Neural progenitor cell (in vitro differentiated cells): ENCODE measurements around the gene OSGIN1. TPM values are rescaled to one million over a fixed set of nuclear protein-coding genes. Genes with fewer than 3 reads are reported as not detected.
"Not testable (repeated sequence)": the region's sequence is repeated elsewhere in the genome, so short reads cannot be mapped to it uniquely, and the experiment has no call there.

ENCODE experiments used
- DNase-seq: peaks from one replicate; pipeline ENCODE4 v3.0.0-alpha.2; 2016; ENCODE audit warnings: low spot score
- H2AFZ ChIP-seq: fragments of 200-600 bp; sonication (generic); replicated peaks from 2 replicates; pipeline ENCODE4 v1.6.1; 2016; ENCODE audit warnings: antibody characterized with exemption
- H3F3A ChIP-seq: fragments of 200-600 bp; sonication (generic); 2 replicates; pipeline ENCODE4 v1.6.1; 2016; ENCODE audit warnings: antibody characterized with exemption, low read depth
- H3K27ac ChIP-seq: fragments of 200-600 bp; sonication (generic); 2 replicates; pipeline ENCODE4 v1.5.1; 2016; ENCODE audit warnings: mild to moderate bottlenecking
- H3K27me3 ChIP-seq: fragments of 200-600 bp; sonication (generic); 2 replicates; pipeline ENCODE4 v1.6.1; 2016; ENCODE audit warnings: mild to moderate bottlenecking, moderate library complexity
- H3K36me3 ChIP-seq: fragments of 200-600 bp; sonication (generic); 2 replicates; pipeline ENCODE4 v1.5.1; 2016
- H3K4me1 ChIP-seq: fragments of 200-600 bp; sonication (generic); 2 replicates; pipeline ENCODE4 v1.6.1; 2016; ENCODE audit warnings: mixed run types
- H3K4me2 ChIP-seq: fragments of 200-600 bp; sonication (generic); 2 replicates; pipeline ENCODE4 v1.6.1; 2016
- H3K4me3 ChIP-seq: fragments of 200-600 bp; sonication (generic); 2 replicates; pipeline ENCODE4 v1.5.1; 2016
- H3K79me2 ChIP-seq: fragments of 200-600 bp; sonication (generic); 2 replicates; pipeline ENCODE4 v1.6.1; 2016; ENCODE audit warnings: low read depth
- H3K9ac ChIP-seq: fragments of 200-600 bp; sonication (generic); 2 replicates; pipeline ENCODE4 v1.6.1; 2016
- H3K9me3 ChIP-seq: fragments of 200-600 bp; sonication (generic); 2 replicates; pipeline ENCODE4 v1.5.1; 2016; ENCODE audit warnings: low read depth
- H4K20me1 ChIP-seq: fragments of 200-600 bp; sonication (generic); 2 replicates; pipeline ENCODE4 v1.6.1; 2016; ENCODE audit warnings: low read depth
- H3K27ac Mint-ChIP-seq: 3 replicates; pipeline ENCODE4 v1.8.0; 2021; ENCODE audit warnings: mixed read lengths
- H3K27me3 Mint-ChIP-seq: 2 replicates; pipeline ENCODE4 v1.8.0; 2022; ENCODE audit warnings: low read depth, mild to moderate bottlenecking, inconsistent platforms, moderate library complexity, mixed read lengths; ENCODE audit not compliant: insufficient read depth
- H3K36me3 Mint-ChIP-seq: 3 replicates; pipeline ENCODE4 v1.8.0; 2021; ENCODE audit warnings: mixed read lengths
- H3K4me1 Mint-ChIP-seq: 3 replicates; pipeline ENCODE4 v1.8.0; 2021; ENCODE audit warnings: mixed read lengths
- H3K4me3 Mint-ChIP-seq: 3 replicates; pipeline ENCODE4 v1.8.0; 2021; ENCODE audit warnings: mild to moderate bottlenecking, moderate library complexity, mixed read lengths
- H3K9me3 Mint-ChIP-seq: 3 replicates; pipeline ENCODE4 v1.8.0; 2020; ENCODE audit warnings: mixed read lengths
- CTCF ChIP-seq: fragments of 200-600 bp; sonication (generic); IDR thresholded peaks from 2 replicates; pipeline ENCODE4 v1.5.1; 2017; ENCODE audit warnings: antibody characterized with exemption, mild to moderate bottlenecking
- EZH2 ChIP-seq: fragments of 200-600 bp; sonication (generic); IDR thresholded peaks from 2 replicates; pipeline ENCODE4 v1.6.1; 2017; ENCODE audit warnings: antibody characterized with exemption, mild to moderate bottlenecking, moderate library complexity
- EZH2phosphoT487 ChIP-seq: fragments of 200-600 bp; sonication (generic); IDR thresholded peaks from 2 replicates; pipeline ENCODE4 v1.6.1; 2017; ENCODE audit warnings: antibody characterized with exemption
- total RNA-seq: library from RNA; depleted of rRNA; stranded (reverse); fragments of >200 nt; gene quantifications from 2 replicates; pipeline ENCODE4 v1.2.3, GENCODE V29; 2015; ENCODE audit warnings: low replicate concordance

The OSGIN1 gene
- total RNA-seq, 1 donor from 2014 or later = not detected

GRCh38 chr16:83948914-83949723, 3.9 kb upstream of the OSGIN1 start:
- no peak for DNase-seq
- peaks cover 7% of the 10 kb centered on the region for H3K4me1 ChIP-seq
- H3K4me2 ChIP-seq = no peak overlapping the region
- peaks cover 7% of the 10 kb centered on the region for H3K9me3 Mint-ChIP-seq
- peak overlapping the region; percentile 57 for H3K27ac Mint-ChIP-seq
- no peaks in the 10 kb centered on the region for H3K79me2 ChIP-seq
- H3K27me3 ChIP-seq = peaks cover 14% of the 10 kb centered on the region
- H3K9ac ChIP-seq = no peak overlapping the region
- no peaks in the 10 kb centered on the region for H3K36me3 Mint-ChIP-seq
- no peaks in the 10 kb centered on the region for H3K36me3 ChIP-seq
- no peak overlapping the region for H2AFZ ChIP-seq
- no peak overlapping the region for H3K4me3 Mint-ChIP-seq
- peaks cover 6% of the 10 kb centered on the region for H3K4me1 Mint-ChIP-seq
- TF ChIP-seq CTCF = no peak
- no peak for TF ChIP-seq EZH2
- TF ChIP-seq EZH2phosphoT487 = no peak
- H3K27me3 Mint-ChIP-seq = peaks cover 7% of the 10 kb centered on the region
- no peak overlapping the region for H3K27ac ChIP-seq
- no peaks in the 10 kb centered on the region for H3K9me3 ChIP-seq
- H3F3A ChIP-seq = peaks cover 11% of the 10 kb centered on the region
- no peak overlapping the region for H3K4me3 ChIP-seq
- no peaks in the 10 kb centered on the region for H4K20me1 ChIP-seq

- peaks cover 12% of the 10 kb centered on the region for H3K4me1 Mint-ChIP-seq
- H3F3A ChIP-seq = peaks cover 11% of the 10 kb centered on the region
- no peak overlapping the region for H3K4me3 ChIP-seq
- no peaks in the 10 kb centered on the region for H3K36me3 ChIP-seq
- H3K27ac ChIP-seq = no peak overlapping the region
- H3K27me3 ChIP-seq = peaks cover 20% of the 10 kb centered on the region
- H3K9me3 Mint-ChIP-seq = peaks cover 7% of the 10 kb centered on the region
- no peak overlapping the region for H3K4me2 ChIP-seq
- H2AFZ ChIP-seq = no peak overlapping the region
- TF ChIP-seq CTCF (no peak), EZH2phosphoT487 (no peak), EZH2 (no peak)
- H3K27me3 Mint-ChIP-seq = peaks cover 7% of the 10 kb centered on the region
- H3K79me2 ChIP-seq = no peaks in the 10 kb centered on the region
- no peak for DNase-seq
- no peaks in the 10 kb centered on the region for H3K9me3 ChIP-seq
- H3K4me1 ChIP-seq = peaks cover 10% of the 10 kb centered on the region
- no peak overlapping the region for H3K4me3 Mint-ChIP-seq
- H3K9ac ChIP-seq = no peak overlapping the region
- no peaks in the 10 kb centered on the region for H3K36me3 Mint-ChIP-seq
- no peaks in the 10 kb centered on the region for H4K20me1 ChIP-seq
- H3K27ac Mint-ChIP-seq = no peak overlapping the region
Observed at GRCh38 chr16:83949724-83950001, 3.4 kb upstream of the OSGIN1 start.

- H3K36me3 Mint-ChIP-seq, H3K36me3 ChIP-seq, H3K4me3 Mint-ChIP-seq, H3K9me3 Mint-ChIP-seq, H3K27ac Mint-ChIP-seq, H3K27me3 Mint-ChIP-seq, H3K4me2 ChIP-seq, H3K9me3 ChIP-seq, H4K20me1 ChIP-seq, H3K27ac ChIP-seq, H3K9ac ChIP-seq, H3K79me2 ChIP-seq, H3K4me3 ChIP-seq, H2AFZ ChIP-seq: not testable (repeated sequence)
- Histone ChIP-seq H3K4me1 (peaks cover 10% of the 10 kb centered on the region), H3K27me3 (peaks cover 20% of the 10 kb centered on the region), H3F3A (peaks cover 11% of the 10 kb centered on the region)
- peak; percentile 24 for DNase-seq
- H3K4me1 Mint-ChIP-seq = peaks cover 13% of the 10 kb centered on the region
Observed at GRCh38 chr16:83950862-83951399, 2.1 kb upstream of the OSGIN1 start.

- Histone ChIP-seq H3K4me1 (peaks cover 10% of the 10 kb centered on the region), H3K27ac (no peak overlapping the region), H4K20me1 (no peaks in the 10 kb centered on the region), H3K79me2 (no peaks in the 10 kb centered on the region), H3K27me3 (peaks cover 20% of the 10 kb centered on the region), H3F3A (peaks cover 11% of the 10 kb centered on the region), H2AFZ (no peak overlapping the region), H3K4me3 (no peak overlapping the region), H3K4me2 (no peak overlapping the region), H3K36me3 (no peaks in the 10 kb centered on the region), H3K9ac (no peak overlapping the region), H3K9me3 (no peaks in the 10 kb centered on the region)
- peaks cover 13% of the 10 kb centered on the region for H3K4me1 Mint-ChIP-seq
- no peak for TF ChIP-seq EZH2
- TF ChIP-seq CTCF = no peak
- TF ChIP-seq EZH2phosphoT487 = no peak
- peaks cover 7% of the 10 kb centered on the region for H3K9me3 Mint-ChIP-seq
- no peak overlapping the region for H3K4me3 Mint-ChIP-seq
- H3K27ac Mint-ChIP-seq = no peak overlapping the region
- H3K27me3 Mint-ChIP-seq = peaks cover 8% of the 10 kb centered on the region
- H3K36me3 Mint-ChIP-seq = no peaks in the 10 kb centered on the region
- DNase-seq = no peak
Observed at GRCh38 chr16:83951544-83951943, 1.5 kb upstream of the OSGIN1 start.
